NCI-H187 (cell line): ENCODE data around the gene PI4KB.

Experiments
- DNase-seq, 2 experiments: peaks; one replicate each; lab custom pipeline; 2025; lab: John Stamatoyannopoulos, UW

PI4KB gene

GRCh38 chr1:151346082-151346768, 19.0 kb upstream of the PI4KB start:
- no peak for DNase-seq

- DNase-seq = no peak
These were observed 17.1 kb upstream of the PI4KB start for GRCh38 chr1:151344291-151344690.

- DNase-seq = no peak
These were observed 16.4 kb upstream of the PI4KB start for GRCh38 chr1:151343587-151343986.

- DNase-seq = no peak
These were observed 15.4 kb upstream of the PI4KB start for GRCh38 chr1:151342569-151342968.

GRCh38 chr1:151342021-151342420, 14.8 kb upstream of the PI4KB start:
- no peak for DNase-seq

- peak; percentile 23 to 61 for DNase-seq
These were observed 13.9 kb upstream of the PI4KB start for GRCh38 chr1:151340870-151341754.

GRCh38 chr1:151336556-151336955, 9.3 kb upstream of the PI4KB start:
- DNase-seq = no peak

GRCh38 chr1:151334822-151335221, 7.6 kb upstream of the PI4KB start:
- DNase-seq = no peak

GRCh38 chr1:151327903-151328674, 873 bp upstream of the PI4KB start:
- no peak for DNase-seq

- DNase-seq = peak in 1 of 2 experiments; percentile 62
These were observed 495 bp downstream of the PI4KB start for GRCh38 chr1:151326619-151327222.

GRCh38 chr1:151325646-151326429, 1.4 kb downstream of the PI4KB start:
- DNase-seq = no peak

GRCh38 chr1:151325231-151325630, 2.0 kb downstream of the PI4KB start:
- DNase-seq = no peak

GRCh38 chr1:151324390-151324930, 2.8 kb downstream of the PI4KB start:
- DNase-seq = no peak

GRCh38 chr1:151318975-151319374, 8.2 kb downstream of the PI4KB start:
- DNase-seq = no peak

GRCh38 chr1:151315565-151316235, 11.5 kb downstream of the PI4KB start:
- DNase-seq = no peak

- DNase-seq = no peak
These were observed 12.9 kb downstream of the PI4KB start for GRCh38 chr1:151314137-151314875.

- no peak for DNase-seq
These were observed 13.7 kb downstream of the PI4KB start for GRCh38 chr1:151313501-151313900.

GRCh38 chr1:151312826-151313225, 14.4 kb downstream of the PI4KB start:
- DNase-seq = no peak

- DNase-seq = no peak
These were observed 14.8 kb downstream of the PI4KB start for GRCh38 chr1:151312411-151312810.
